Posterior vena cava (tissue), 2 donors: ENCODE measurements around the gene ZMYND12. TPM values are rescaled to one million over a fixed set of nuclear protein-coding genes. Genes with fewer than 3 reads are reported as not detected.

ENCODE experiments used
- DNase-seq: peaks from one replicate; pipeline ENCODE4 v3.0.0-alpha.2; 2020; ENCODE audit warnings: low spot score
- intact Hi-C, 2 donors: fragments of 100-400 bp; cut with DNase I; formaldehyde crosslinking; loops; one replicate each; pipeline versions ENCODE4 v1.14.1 to v1.14.2; 2022 to 2023
- total RNA-seq, 2 donors: library from RNA; stranded (reverse); fragmentation: NEBNext Ultra II Directional; extraction: Animal tissue kit (Norgen Biotek cat#: 25700); gene quantifications; one replicate each; pipeline ENCODE4 v1.2.1, GENCODE V29; 2021
- donor health status: DM: yes; HTN: yes; CAD: no.
- donor health status: DM: yes; HTN: yes; CAD: no.

The ZMYND12 gene
- total RNA-seq, 2 donors from 2014 or later: 0.69 TPM; not detected in 1

DNA sequence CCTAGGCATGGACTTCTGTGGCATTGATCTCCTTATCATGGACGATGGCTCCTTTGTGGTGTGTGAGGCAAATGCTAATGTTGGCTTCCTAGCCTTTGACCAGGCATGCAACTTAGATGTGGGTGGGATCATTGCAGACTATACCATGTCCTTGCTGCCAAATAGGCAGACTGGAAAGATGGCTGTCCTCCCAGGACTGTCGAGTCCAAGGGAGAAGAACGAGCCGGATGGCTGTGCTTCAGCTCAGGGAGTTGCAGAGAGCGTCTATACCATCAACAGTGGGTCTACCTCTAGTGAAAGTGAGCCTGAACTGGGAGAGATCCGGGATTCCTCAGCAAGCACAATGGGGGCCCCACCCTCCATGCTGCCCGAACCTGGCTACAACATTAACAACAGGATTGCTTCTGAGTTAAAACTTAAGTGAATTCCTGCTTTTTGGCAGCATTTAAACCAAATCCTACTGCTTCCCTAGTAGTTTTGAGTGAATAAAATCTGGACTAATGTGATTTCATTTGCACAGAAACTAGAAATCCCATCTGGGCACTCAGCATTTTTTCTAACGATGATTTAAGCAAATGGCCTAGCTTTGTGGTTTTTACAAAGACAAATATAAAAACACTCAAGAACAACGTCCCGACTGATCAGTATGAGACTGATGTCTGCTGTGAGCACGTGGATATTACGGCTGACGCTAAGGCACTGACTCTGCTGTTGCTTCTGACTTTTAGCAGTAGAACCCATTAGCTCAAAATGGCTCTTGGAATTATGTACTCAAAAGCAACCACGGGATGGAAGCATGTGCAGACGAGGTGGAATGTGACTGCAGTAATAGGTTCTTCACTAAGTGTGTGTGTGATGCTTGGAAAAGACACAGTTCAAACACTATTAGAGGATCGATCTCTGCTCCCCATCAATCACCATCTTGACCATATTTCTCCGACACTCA lies 41.0 kb downstream of the ZMYND12 start:
- no peak for DNase-seq
- intact Hi-C loops: no loop called here

DNA sequence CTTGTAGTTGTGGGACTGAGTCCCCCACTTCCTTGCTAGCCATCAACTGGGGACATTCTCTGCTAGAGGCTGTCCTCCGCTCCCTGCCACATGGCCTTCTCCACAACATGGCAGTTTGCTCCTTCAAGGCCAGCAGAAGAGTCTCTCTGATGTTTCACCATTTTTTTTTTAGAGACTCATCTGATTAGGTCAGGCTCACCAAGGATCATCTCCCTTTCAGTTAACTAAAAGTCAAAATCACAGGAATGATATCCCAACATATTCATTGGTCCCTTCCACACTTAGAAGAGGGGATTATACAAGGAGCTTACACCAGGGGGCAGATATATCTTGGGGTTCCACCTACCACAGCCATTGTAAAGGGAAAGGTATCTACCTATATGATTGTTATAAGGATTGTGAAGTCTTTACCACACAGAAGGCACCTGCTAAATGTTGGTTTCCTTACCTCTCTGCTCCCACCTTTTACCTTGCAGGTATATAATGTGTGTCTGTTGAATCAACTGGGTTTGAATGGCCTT lies 51.9 kb downstream of the ZMYND12 start:
- no peak for DNase-seq
- intact Hi-C loops: loop anchor here in 1 of 2 donors (2.0 kb wide), 1 partner anchor 69 kb away; no protein-coding TSS in a partner anchor

DNA sequence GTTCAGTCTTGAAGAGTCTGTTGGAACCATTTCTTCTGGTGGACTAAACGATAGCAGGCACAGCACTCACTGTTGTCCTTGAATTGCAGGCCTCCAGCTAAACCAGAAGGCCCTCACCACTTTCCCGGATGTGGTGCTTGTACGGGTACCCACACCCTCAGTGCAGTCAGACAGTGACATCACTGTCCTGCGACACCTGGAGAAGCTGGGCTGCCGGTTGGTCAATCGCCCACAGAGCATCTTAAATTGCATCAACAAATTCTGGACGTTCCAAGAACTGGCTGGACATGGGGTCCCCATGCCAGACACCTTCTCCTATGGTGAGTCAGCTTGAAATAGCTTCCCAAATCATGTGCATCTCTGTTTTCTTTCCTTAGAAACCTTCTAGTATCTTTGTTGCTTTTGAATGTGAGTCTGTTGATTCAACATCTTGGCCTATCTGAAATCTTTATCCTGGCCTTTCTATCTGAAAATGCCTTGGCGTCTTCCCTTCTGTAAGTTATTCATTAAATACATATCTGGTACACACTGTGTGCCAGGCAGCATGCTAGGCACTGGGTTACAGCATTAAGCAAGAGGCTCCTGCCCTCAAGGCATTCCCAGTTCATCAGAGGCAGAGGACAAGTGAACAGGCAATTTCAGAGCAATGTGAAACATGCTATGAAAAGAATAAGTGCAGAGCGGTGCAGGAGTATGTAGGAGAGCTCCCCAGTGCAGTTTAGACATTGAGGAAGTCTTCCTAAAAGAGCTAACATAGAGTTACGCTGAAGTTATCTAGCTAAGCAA lies 56.3 kb downstream of the ZMYND12 start:
- no peak for DNase-seq
- intact Hi-C loops: no loop called here

DNA sequence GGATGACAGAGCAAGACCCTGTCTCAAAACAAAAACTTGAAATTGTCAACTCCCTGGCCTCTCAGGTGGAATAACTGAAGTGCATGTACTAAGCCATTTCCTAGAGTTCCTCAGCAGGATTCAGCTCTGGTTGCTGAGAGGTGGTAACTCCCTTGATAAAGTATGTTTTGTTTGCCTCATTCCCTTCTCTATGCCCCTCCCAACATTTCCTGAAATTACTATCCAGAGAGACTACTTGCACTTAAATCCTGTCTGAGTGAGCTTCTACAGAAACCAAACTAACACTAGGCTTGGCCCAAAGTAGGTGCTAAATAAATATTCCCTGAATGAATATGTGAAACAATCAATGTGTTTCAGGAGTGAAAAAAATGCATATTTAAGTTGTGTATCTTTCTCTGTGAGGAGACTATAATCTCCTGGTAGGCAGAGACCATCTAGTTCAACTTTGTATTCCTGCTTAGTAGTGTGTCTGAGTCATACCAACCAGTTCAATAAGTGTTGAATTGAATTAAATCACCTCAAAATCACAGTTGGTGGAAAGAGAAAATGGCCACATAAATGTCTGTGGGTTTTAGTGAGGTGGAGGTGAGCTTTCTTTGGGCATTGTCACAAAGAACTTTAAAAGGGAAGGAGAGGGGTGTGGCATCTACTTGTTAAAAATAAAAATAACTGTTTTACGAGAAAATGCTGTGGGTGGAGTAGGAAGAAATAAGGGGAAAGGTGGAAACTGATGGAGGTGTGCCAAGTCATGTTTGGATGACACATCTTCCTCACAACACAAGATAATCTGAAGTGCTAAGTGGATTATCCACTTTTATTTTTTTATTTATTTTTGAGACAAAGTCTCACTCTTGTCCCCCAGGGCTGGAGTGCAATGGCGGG lies 62.6 kb downstream of the ZMYND12 start:
- intact Hi-C loops: no loop called here
- no peak for DNase-seq

DNA sequence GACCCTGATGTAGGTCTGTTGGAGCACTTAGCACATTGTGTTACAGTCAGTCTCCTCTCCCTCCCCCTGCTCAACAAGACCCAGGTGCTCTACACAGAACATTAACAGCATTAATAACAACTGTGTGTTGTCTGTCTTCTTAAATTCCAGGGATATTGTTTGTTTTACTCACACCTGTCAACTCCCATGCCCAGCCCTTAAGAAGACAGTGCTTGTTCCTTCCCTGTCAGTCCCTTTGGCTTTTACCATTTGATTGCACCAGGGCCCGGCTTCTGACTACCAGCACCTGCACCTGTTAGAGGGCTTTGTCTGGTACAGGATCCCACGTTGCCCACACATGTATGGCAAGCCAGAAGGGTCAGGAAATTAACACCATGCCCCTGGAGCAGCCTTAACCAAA lies 63.6 kb downstream of the ZMYND12 start:
- intact Hi-C loops: no loop called here
- no peak for DNase-seq

DNA sequence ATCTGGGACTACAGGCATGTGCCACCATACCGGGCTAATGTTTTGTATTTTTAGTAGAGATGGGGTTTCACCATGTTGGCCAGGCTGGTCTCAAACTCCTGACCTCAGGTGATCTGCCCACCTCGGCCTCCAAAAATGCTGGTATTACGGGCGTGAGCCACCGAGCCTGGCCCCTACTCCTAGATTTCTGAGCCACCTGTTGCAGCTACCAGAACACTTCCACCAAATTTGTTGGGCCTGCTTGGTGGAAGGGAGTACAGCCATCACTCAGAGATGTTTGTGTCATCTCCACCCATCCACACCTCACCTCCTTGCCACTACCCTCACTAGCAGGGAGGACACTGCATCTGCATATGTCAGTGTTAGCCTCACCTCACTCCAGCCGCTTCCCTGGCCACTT lies 69.8 kb downstream of the ZMYND12 start:
- intact Hi-C loops: no loop called here
- no peak for DNase-seq

DNA sequence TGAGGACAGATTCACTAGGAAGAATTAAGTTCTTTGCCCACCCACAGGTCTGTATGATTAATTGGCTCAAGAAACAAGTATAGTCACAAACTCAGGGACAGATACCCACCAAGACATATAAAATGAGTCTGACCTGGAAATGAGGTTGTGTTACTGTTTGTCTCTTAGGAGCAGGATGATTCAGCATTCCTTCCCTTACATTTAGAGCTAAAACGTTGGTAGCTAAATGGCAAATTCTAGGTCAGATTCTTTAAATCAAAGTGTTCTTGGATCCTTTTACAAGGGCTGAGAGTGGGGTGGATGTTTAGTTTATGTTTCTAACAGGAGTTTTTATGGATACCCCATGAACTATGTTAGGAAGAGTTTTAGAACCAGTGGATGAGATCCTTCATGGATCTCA lies 70.5 kb downstream of the ZMYND12 start:
- intact Hi-C loops: no loop called here
- DNase-seq: no peak

DNA sequence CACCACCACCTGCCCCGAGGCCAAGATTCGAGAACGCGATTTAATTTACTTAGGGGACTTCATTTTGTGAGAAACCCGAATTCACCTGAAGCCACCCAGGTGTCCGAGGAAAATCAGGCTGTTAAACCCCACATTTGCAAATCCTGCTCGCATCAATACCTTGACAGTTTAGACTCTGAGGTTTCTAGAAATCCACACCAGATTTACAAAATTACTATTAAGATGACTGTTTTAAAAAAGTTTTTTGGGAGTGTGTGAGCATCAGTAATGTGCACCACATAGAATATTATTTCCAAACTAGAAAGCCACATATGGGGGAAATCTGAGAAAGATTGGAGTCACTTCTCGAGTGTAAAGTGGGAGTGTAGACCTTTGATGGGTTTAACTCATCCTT lies 74.5 kb downstream of the ZMYND12 start:
- intact Hi-C loops: no loop called here
- DNase-seq: no peak

DNA sequence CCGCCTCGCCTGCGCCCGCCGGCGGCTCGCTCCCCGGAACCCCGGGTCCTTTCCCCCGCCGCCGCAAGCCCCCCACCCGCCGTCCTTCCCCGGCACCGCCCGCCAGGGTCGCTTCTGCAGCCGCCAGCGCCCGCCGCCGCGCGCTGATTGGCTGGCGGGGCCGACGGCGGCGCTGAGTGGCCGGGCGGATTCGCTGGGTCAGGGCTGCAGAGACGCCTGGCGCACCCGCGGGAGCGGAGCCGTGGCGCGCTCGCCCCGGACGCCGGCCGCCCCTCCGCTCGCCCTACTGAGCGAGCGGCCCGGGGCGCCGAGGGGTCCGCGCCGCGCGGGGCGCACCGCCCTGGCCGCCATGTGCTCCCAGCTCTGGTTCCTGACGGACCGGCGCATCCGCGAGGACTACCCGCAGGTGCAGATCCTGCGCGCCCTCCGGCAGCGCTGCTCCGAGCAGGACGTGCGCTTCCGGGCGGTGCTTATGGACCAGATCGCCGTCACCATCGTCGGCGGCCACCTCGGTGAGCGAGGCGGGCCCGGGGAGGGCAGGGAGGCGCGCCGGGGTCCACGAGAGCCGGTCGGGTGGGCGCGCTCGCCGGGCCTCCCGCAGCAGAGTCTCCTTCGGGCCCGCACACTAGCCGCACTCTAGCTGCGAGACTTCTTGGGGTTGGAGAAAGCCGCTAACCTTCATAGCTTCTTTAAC lies 75.1 kb downstream of the ZMYND12 start, which contains the start of gene RIMKLA:
TSS of gene RIMKLA (plus strand) at position 207 of the 694 bp plus-strand sequence. CDS start at position 350, 143 bp downstream.
- DNase-seq: peak; percentile 82
- intact Hi-C loops: no loop called here

Other genes starting within 250 kb of the ZMYND12 start
- gene FOXJ3, start 120.8 kb downstream of the ZMYND12 start, total RNA-seq: 10 to 100 TPM; 44.3 to 45.4 TPM
- gene RIMKLA, start 75.2 kb downstream of the ZMYND12 start, total RNA-seq: under 1 TPM; 0.24 to 0.74 TPM
- 10 to 100 TPM; 47.0 to 55.9 TPM for gene PPCS, start 521 bp upstream of the ZMYND12 start, total RNA-seq
- gene CCDC30, start 7.3 kb upstream of the ZMYND12 start, total RNA-seq: 1 to 10 TPM; 4.3 to 4.6 TPM
- gene PPIH, start 202.4 kb upstream of the ZMYND12 start, total RNA-seq: 10 to 100 TPM; 13.2 to 21.7 TPM
- gene YBX1, start 226.4 kb upstream of the ZMYND12 start, total RNA-seq: 100 to 1,000 TPM; 596 to 706 TPM